HL-60/S4 treated with phorbol 12-myristate 13-acetate at 8.2 ng/mL for 4 days and 3 days (cell line): ENCODE results near the gene PRR35.

Experiments used
- in situ Hi-C: fragments of 300-500 bp; cut with MboI; formaldehyde crosslinking; loops from 2 replicates; pipeline ENCODE4 v1.15.0; 2022; ENCODE audit warnings: low sequenced_read_pairs

The PRR35 gene

DNA sequence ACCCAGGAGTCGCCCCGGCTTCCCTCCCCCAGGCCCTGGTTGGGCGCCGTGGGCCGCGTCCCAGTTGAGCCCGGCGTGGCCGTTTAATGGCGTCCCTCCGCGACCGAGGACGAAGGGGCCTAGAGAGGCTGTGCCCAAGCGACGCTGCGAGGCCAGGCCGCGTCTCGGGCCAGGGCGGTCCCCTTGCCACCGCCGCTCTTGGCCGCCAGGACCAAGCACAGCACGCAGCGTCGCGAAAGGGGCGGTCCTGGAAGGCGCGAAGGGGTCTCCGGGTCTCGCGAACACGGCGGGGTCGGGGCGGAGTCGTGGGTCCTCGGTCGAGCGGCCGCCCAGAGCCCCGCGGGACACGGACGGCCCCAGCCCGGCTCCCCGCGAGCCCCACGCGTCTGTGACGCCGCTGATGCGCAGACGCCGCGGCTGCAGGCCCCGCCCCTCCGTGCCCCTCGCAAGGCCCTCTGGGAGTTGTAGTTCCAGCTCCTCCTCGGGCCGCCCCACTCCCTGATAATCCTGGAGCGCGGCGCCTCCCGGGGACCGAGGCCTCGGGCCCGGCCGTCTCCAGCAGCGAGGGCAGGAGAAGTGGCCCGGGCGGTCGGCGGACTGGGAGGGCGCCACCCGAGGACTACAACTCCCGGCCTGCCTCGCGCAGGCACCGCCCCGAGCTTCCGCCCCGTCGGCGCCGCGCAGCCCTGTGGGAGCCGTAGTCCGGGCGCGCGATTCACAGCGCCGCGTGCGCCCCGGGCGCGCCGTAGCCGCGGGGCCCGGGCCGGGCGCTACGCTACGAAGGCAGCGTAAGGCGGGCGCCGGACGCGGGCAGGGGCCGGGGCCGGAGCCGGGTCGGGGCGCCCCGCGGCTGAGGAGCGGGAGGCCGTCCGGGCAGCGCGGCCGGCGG lies 32.9 kb upstream of the PRR35 start, which contains the start of gene CAPN15:
CAPN15 (plus strand) TSS at position 698 of the 889 bp plus-strand sequence. CDS start 19,127 bp downstream, outside the sequence.
- in situ Hi-C loops = no loop called here

GRCh38 chr16:528111-529011 lies 31.8 kb upstream of the PRR35 start:
- in situ Hi-C loops = no loop called here

DNA sequence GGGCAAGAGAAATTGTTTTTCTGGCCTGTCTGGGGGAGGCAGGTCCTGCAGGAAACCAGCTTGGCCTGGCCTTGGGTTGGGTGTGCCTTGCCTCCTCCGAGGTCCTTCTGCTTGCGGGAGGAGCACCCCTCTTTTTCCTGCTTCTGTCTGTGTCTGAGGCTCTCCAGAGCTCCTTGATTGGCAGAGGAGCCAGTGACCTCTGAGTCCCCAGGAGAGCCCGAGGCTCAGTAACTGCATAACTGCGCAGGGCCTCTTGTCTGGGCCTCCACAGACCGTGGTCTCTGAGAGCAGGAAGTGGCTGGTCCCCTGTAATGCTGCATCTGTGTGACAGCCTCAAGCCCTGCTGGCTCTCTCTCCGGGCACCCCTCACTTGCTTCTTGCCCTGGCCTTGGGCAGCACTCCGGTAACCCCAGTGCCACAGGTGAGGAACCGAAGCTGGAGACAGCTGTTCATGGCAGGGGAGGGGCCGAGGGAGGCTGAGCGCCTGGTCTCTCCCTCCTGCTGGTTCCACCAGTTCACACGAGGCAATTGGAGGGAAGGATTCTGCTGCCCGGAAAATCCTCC lies 31.1 kb upstream of the PRR35 start:
- in situ Hi-C loops = no loop called here

- in situ Hi-C loops = no loop called here
Observed at GRCh38 chr16:530111-530817, 29.9 kb upstream of the PRR35 start.

DNA sequence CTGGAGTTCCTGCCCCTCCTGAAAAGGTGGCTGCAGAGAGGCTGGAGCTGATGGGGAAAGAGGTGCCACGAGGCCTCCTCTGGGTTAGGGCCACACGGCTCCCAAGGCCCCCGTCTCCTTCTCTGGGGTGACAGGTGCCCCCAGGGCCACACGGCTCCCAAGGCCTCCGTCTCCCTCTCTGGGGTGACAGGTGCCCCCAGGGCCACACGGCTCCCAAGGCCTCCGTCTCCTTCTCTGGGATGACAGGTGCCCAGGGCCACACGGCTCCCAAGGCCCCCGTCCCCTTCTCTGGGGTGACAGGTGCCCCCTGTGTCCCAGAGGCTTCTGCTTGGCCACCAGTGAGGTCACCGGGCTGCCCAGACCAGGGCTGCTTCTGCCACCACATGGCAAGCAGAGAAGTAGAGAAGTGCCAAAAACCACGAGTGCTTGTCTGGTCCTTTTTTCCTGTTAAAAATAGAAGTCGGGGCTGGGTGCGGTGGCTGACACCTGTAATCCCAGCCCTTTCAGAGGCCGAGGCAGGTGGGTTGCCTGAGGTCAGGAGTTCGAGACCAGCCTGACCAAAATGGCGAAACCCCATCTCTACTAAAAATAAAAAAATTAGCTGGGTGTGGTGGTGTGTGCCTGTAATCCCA lies 28.6 kb upstream of the PRR35 start:
- in situ Hi-C loops = no loop called here

DNA sequence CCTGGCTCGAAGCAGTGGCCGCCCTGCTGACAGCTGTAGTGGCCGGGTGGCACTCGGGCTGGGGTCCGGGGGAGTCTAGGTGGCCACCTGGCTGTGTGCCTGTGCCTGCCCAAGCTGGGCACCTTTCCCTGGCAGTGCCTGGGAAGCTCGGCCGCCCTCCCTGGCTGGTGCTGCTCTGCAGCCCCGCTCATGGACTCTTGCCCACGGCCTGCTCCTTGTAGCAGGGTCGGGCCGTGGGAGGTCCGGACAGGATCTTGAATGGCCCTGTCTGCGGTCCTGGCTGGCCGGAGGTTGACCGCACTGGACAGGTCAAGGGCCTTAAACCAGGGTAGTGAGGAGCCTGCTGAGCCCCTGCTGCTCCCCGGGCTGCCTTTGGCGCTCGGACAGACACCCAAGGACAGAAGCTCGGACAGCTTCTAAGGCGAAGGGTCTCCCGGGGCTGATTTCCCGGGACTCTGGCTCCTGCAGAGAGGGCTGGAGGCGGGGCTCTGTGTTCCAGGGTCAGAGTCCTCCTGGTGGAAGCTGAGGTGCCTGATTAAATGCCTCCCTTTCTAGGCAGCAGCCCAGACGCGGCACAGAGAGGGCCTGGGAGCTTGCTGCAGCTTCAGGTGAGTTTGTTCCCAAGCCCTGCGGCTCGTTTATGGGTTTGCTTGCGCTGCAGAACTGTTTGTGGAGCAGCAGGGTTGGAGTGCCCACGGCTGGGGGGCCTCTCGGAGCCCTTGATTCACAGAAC lies 26.6 kb upstream of the PRR35 start:
- in situ Hi-C loops = no loop called here

DNA sequence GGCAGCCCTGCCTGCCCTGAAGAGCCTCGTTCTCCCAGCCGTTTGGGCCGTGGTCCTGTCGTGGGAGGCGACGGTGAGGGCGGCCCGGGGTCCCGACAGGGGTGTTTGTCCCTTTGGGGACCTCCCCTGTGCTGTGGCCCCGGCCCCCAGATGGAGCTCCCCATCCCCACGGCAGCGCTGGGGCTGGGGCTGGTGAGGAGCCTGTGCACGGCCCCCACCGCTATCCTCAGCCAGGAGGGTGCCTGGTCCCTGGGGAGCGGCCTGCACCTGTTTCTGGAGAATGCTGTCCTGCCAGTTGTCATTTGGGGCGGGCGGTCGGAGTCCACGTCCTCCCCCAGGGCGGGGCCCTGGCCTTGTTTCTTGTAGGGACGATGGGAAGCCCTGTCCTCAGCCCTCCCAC lies 26.1 kb upstream of the PRR35 start:
- in situ Hi-C loops = no loop called here

- in situ Hi-C loops = no loop called here
Observed at GRCh38 chr16:534856-535445, 25.2 kb upstream of the PRR35 start.

- in situ Hi-C loops = no loop called here
Observed at GRCh38 chr16:535446-536405, 24.5 kb upstream of the PRR35 start.

DNA sequence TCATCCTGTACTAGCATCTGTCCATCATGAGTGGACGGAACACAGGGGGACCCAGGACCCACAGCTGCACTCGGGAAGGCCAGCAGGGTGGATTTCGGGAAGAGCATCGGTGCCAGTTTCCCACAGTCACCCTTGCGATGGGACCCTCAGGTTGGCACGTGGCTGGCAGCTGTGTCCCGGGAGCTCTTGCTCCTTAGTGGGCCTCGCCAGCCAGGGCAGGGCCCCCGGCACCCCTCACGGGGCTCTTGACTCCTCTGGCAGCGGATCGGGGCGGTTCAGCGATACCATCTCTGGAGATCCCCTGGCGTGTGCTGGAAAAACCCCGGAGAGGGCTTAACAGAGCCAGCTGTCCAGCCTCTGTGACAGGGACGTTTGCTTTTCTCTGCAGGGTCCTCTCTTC lies 23.4 kb upstream of the PRR35 start:
- in situ Hi-C loops = no loop called here

DNA sequence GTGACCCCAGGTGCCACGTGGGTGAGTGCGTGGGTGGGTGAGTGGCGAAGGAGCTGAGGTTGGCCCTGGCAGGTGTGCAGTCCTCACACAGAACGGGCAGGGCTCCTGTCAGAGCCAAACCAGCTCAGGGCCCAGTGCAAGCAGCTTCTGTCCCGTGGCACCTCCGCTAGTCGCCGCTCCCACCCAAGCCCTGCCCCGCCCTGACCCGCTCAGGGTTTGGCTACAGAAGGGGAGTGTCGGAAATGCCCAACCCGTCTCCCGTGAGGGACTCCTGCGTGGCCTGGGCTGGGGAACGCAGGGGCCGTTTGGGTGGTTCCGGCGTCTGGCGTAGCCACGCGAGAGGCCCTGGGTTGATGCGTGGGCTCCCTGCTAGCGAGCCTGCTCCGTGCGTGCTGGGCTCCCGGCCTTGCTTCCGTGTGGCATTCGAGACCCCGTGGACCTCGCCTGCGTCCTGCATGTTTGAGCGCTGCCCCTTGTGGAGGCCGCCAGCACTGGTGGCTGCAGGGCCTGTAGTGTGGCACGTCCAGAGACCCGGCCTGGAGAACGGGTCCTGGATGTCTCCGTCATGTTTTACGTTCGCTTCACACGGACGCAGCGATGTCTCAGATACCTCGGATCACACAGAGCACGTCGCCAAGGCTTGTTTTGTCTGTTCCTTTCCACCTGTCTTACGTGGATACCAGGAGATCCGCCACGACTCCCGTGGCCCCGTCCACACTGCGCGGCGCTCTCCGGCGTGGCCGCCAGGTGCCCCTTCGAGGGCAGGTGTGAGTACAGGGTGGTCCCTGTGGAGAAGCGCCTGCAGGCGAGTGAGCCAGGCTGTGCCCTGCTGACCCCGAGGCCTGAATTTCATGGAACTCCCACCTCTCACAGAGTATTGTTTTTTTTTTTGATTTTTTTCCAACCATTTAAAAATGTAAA lies 22.5 kb upstream of the PRR35 start:
- in situ Hi-C loops = no loop called here

DNA sequence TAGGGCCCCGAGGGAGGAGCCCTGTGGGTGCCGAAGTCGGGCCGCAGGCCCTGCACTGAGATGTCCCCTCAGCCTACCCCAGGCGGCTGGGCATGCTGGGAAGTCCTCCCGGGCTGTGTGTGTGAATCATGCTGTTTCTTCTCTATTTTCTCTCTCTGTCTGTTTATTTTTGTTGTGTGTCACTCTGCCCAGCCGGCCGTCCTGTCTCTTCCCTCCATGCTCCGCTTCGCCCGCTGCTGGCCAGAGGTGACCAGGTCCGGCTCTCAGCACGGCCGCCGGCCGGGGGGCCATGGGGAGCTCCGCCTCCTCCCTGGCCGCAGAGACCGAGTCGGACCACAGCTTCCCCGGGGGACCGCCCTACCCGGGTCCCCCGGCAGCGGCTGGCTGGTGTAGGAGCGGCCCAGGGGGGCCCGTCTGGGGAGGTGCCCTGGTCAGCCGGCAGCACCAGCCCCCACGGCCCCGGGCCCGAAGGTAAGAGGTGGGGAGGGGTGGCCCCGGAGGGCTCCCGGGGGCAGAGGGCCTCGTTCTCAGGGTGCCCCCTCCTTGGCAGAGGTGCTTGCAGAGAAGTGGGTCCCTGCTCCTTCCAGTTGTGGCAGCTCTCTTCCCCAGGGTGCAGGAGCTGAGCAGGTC lies 20.2 kb upstream of the PRR35 start:
- in situ Hi-C loops = no loop called here

- in situ Hi-C loops = no loop called here
Observed at GRCh38 chr16:540645-541340, 19.4 kb upstream of the PRR35 start.

DNA sequence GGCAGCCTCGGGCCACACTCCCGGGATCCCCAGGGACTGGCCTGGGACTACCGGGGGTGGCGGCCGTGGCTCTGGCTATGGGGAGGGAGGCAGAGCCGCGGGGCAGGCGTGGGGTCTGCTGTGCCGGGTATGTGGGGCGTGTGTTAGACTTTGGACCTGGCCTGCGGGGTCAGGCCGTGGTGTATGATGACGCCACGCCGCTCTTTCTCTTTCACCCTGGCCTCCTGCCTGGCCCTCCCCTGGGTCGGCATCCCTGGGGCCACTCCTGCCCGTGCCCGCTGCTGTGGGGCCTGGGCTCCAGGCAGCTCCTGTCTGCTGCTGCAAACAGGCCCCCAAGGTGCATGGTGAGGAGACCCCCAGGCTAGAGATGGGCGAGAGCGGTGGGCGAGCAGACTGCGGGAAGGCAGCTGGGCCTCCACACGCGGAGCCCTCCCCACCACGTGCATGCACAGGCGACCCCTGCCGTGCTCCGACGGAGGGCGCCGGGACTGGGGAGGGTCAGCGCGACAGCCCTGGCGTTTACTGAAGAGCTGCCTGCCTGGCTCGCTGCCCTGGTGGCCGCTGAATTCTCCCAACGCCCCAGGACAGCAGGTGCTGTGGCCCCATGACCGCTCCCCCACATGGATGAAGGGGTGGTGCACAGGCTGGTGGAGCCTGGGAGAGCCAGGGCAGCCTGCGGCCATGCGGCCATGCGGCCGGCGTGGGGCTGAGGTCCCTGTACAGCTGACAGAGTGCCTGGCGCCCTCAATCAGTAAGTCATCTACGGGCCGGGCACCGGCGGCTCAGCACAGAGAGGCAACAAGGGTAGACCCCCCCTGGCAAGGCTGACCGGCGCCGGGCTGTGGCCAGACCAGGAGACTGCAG lies 16.7 kb upstream of the PRR35 start:
- in situ Hi-C loops = no loop called here

- in situ Hi-C loops = no loop called here
Observed at GRCh38 chr16:544517-544916, 15.7 kb upstream of the PRR35 start.
